ENCODE measurements around the gene UNC80.

DNA sequence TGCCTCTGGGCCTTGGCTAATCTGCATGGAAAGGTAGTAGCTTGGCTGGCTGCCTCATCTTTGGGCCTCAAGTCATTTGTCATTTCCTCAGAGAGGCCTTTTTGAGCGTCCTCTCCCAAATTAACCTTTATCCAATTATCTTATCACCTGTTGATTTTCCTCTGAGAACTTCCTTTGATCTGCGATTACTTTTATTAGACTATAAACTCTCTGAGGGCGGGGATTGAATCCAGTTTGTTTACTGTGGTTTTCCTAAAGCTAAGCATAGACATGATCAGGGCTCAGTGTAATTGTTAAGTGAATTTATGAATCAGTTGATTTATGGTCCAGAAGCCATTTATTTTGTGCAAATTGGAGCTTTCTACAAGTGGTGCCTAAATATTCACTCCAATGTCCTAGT lies 238.3 kb downstream of the UNC80 start:
- TF ChIP-seq EZH2 (IDR thresholded peaks at IDR 0.05; ENCODE audit: low read depth) (no peak), CTCF (conservative IDR thresholded peaks at IDR 0.05) (no peak)

Measured in PC-9 (cell line).